BE2C (cell line): ENCODE results near the gene CMIP.

Experiments
- DNase-seq: peaks from one replicate; pipeline ENCODE4 v3.0.0-alpha.2; 2020
- H3K27me3 ChIP-seq: fragments of 250-450 bp; sonication (Bioruptor Pico); 2 replicates; pipeline ENCODE4 v1.5.1; 2020; ENCODE audit warnings: mild to moderate bottlenecking
- H3K36me3 ChIP-seq: fragments of 250-450 bp; sonication (Bioruptor Pico); 2 replicates; pipeline ENCODE4 v1.5.1; 2020; ENCODE audit warnings: mild to moderate bottlenecking
- H3K4me1 ChIP-seq: fragments of 250-450 bp; sonication (Bioruptor Pico); 2 replicates; pipeline ENCODE4 v1.5.1; 2020
- H3K4me3 ChIP-seq: 2 replicates; pipeline ENCODE4 v1.5.1; 2011; ENCODE audit warnings: low read depth, low read length
- H3K9me3 ChIP-seq: fragments of 250-450 bp; sonication (Bioruptor Pico); 2 replicates; pipeline ENCODE4 v1.5.1; 2020
- TF ChIP-seq, protein P1 (sequence below): IDR thresholded peaks from 2 replicates; pipeline ENCODE4 v1.5.1; 2012; ENCODE audit warnings: mild to moderate bottlenecking, low read depth, low read length

CMIP gene

GRCh38 chr16:81756615-81757356, 312.2 kb downstream of the CMIP start:
- Histone ChIP-seq H3K36me3 (no peaks in the 10 kb centered on the region), H3K9me3 (no peaks in the 10 kb centered on the region), H3K27me3 (no peaks in the 10 kb centered on the region), H3K4me1 (peaks cover 4% of the 10 kb centered on the region; the same call in 1 of the 2 replicates), H3K4me3 (no peak overlapping the region)
- DNase-seq = no peak
- TF ChIP-seq, protein P1, sequence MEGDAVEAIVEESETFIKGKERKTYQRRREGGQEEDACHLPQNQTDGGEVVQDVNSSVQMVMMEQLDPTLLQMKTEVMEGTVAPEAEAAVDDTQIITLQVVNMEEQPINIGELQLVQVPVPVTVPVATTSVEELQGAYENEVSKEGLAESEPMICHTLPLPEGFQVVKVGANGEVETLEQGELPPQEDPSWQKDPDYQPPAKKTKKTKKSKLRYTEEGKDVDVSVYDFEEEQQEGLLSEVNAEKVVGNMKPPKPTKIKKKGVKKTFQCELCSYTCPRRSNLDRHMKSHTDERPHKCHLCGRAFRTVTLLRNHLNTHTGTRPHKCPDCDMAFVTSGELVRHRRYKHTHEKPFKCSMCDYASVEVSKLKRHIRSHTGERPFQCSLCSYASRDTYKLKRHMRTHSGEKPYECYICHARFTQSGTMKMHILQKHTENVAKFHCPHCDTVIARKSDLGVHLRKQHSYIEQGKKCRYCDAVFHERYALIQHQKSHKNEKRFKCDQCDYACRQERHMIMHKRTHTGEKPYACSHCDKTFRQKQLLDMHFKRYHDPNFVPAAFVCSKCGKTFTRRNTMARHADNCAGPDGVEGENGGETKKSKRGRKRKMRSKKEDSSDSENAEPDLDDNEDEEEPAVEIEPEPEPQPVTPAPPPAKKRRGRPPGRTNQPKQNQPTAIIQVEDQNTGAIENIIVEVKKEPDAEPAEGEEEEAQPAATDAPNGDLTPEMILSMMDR = no peak

- Histone ChIP-seq H3K4me3 (no peak overlapping the region), H3K9me3 (no peaks in the 10 kb centered on the region), H3K27me3 (peaks cover 4% of the 10 kb centered on the region), H3K36me3 (no peaks in the 10 kb centered on the region), H3K4me1 (peaks cover 4% of the 10 kb centered on the region; the same call in 1 of the 2 replicates)
- no peak for DNase-seq
- TF ChIP-seq, protein P1 = no peak
These were observed 313.8 kb downstream of the CMIP start for GRCh38 chr16:81758376-81758775.
